Measurements from ENCODE around the gene USP25.

DNA sequence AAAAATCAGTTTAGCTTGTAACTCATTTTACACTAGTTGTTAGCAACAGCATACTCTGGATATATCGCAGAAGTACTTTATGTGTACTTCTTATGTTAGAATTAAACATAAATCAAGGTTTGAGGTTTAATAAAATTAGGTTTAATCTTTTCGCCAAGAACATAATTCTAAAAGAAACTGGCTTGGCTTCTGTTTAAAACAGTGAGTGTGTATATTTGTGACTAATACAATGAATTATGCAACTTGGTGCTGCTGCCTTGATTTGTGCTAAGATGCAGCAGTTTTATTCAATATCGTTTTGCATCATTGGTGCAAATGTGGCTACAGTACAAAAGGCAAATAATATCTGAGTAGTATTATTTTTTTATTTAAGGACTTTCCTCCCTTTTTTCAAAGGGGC lies 44.8 kb downstream of the USP25 start:
- TF ChIP-seq, protein P1, sequence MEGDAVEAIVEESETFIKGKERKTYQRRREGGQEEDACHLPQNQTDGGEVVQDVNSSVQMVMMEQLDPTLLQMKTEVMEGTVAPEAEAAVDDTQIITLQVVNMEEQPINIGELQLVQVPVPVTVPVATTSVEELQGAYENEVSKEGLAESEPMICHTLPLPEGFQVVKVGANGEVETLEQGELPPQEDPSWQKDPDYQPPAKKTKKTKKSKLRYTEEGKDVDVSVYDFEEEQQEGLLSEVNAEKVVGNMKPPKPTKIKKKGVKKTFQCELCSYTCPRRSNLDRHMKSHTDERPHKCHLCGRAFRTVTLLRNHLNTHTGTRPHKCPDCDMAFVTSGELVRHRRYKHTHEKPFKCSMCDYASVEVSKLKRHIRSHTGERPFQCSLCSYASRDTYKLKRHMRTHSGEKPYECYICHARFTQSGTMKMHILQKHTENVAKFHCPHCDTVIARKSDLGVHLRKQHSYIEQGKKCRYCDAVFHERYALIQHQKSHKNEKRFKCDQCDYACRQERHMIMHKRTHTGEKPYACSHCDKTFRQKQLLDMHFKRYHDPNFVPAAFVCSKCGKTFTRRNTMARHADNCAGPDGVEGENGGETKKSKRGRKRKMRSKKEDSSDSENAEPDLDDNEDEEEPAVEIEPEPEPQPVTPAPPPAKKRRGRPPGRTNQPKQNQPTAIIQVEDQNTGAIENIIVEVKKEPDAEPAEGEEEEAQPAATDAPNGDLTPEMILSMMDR (IDR thresholded peaks at IDR 0.05 in 4 of 5, conservative IDR thresholded peaks at IDR 0.05 in 1 of 5): no peak
- TF ChIP-seq POLR2A (IDR thresholded peaks at IDR 0.05): no peak
